Trophoblast cell (in vitro differentiated cells and primary cell): ENCODE results near the gene IGFBP5.
A peak's percentile ranks its signal among the peaks of the same experiment; 100 is the strongest.

Experiments
- DNase-seq, 2 donors: peaks; one replicate each; pipeline ENCODE4 v3.0.0-alpha.2; 2016
- H2AFZ ChIP-seq: 2 replicates; pipeline ENCODE4 v1.6.1; 2013; ENCODE audit warnings: low read length, moderate library complexity, mild to moderate bottlenecking; ENCODE audit not compliant: insufficient read depth, poor library complexity
- H2AK5ac ChIP-seq: 2 replicates; pipeline ENCODE4 v1.6.1; 2013; ENCODE audit warnings: mild to moderate bottlenecking, low read length
- H2BK120ac ChIP-seq: 2 replicates; pipeline ENCODE4 v1.6.1; 2013; ENCODE audit warnings: low read length, mild to moderate bottlenecking, moderate library complexity; ENCODE audit not compliant: insufficient read depth, poor library complexity
- H2BK12ac ChIP-seq: 2 replicates; pipeline ENCODE4 v1.6.1; 2013; ENCODE audit warnings: mild to moderate bottlenecking, low read length, moderate library complexity
- H2BK5ac ChIP-seq: 2 replicates; pipeline ENCODE4 v1.6.1; 2013; ENCODE audit warnings: low read length, low read depth, moderate library complexity, mild to moderate bottlenecking; ENCODE audit not compliant: poor library complexity
- H3K14ac ChIP-seq: 2 replicates; pipeline ENCODE4 v1.6.1; 2013; ENCODE audit warnings: mild to moderate bottlenecking, low read length
- H3K18ac ChIP-seq: 2 replicates; pipeline ENCODE4 v1.6.1; 2013; ENCODE audit warnings: mild to moderate bottlenecking, low read length
- H3K23ac ChIP-seq: 2 replicates; pipeline ENCODE4 v1.6.1; 2013; ENCODE audit warnings: low read length
- H3K27ac ChIP-seq: 2 replicates; pipeline ENCODE4 v1.5.1; 2013; ENCODE audit warnings: low read depth, mild to moderate bottlenecking, inconsistent platforms, low read length, moderate library complexity
- H3K27me3 ChIP-seq: 2 replicates; pipeline ENCODE4 v1.6.1; 2013; ENCODE audit warnings: inconsistent platforms, mild to moderate bottlenecking, low read length, moderate library complexity; ENCODE audit not compliant: insufficient read depth
- H3K36me3 ChIP-seq, 2 experiments: 1 replicate in 1 of 2; 2 replicates in 1 of 2; pipeline ENCODE4 v1.6.1; 2013; ENCODE audit warnings: low read length in 2 of 2, mild to moderate bottlenecking in 2 of 2, moderate library complexity in 1 of 2; ENCODE audit not compliant: insufficient read depth in 2 of 2, control insufficient read depth in 1 of 2
- H3K4ac ChIP-seq: 2 replicates; pipeline ENCODE4 v1.6.1; 2013; ENCODE audit warnings: low read depth, mild to moderate bottlenecking, low read length, moderate library complexity
- H3K4me1 ChIP-seq, 2 experiments: 1 replicate in 1 of 2; 2 replicates in 1 of 2; pipeline ENCODE4 v1.6.1; 2013; ENCODE audit warnings: low read length in 2 of 2, mild to moderate bottlenecking in 2 of 2, moderate library complexity in 1 of 2; ENCODE audit not compliant: insufficient read depth in 2 of 2, control insufficient read depth in 1 of 2
- H3K4me2 ChIP-seq: 2 replicates; pipeline ENCODE4 v1.6.1; 2013; ENCODE audit warnings: inconsistent platforms, mild to moderate bottlenecking, low read length, moderate library complexity
- H3K4me3 ChIP-seq: 2 replicates; pipeline ENCODE4 v1.5.1; 2013; ENCODE audit warnings: mild to moderate bottlenecking, low read depth, low read length, inconsistent platforms
- H3K79me1 ChIP-seq: one replicate; pipeline ENCODE4 v1.6.1; 2013; ENCODE audit warnings: low read length
- H3K79me2 ChIP-seq: 2 replicates; pipeline ENCODE4 v1.6.1; 2013; ENCODE audit warnings: low read length, mild to moderate bottlenecking; ENCODE audit not compliant: control insufficient read depth, insufficient read depth, poor library complexity
- H3K9ac ChIP-seq: 2 replicates; pipeline ENCODE4 v1.6.1; 2013; ENCODE audit warnings: mild to moderate bottlenecking, low read length
- H3K9me3 ChIP-seq: 2 replicates; pipeline ENCODE4 v1.6.1; 2013; ENCODE audit warnings: low read depth, mild to moderate bottlenecking, control low read depth, inconsistent platforms, low read length; ENCODE audit not compliant: insufficient read depth
- H4K12ac ChIP-seq: 2 replicates; pipeline ENCODE4 v1.6.1; 2013; ENCODE audit warnings: low read depth, mild to moderate bottlenecking, low read length, moderate library complexity
- H4K8ac ChIP-seq: 2 replicates; pipeline ENCODE4 v1.6.1; 2013; ENCODE audit warnings: low read depth, mild to moderate bottlenecking, low read length, moderate library complexity
- H4K91ac ChIP-seq: one replicate; pipeline ENCODE4 v1.6.1; 2013; ENCODE audit warnings: low read depth, mild to moderate bottlenecking, low read length, moderate library complexity
- WGBS: extraction: QIAGEN DNeasy Blood & Tissue Kit; methylation state at CpG from one replicate; pipeline ENCODE4 v1.1.7; 2013; ENCODE audit warnings: missing lambda C conversion rate; ENCODE audit not compliant: insufficient read length, insufficient coverage; ENCODE audit errors: extremely low coverage; 5-methylcytosine and 5-hydroxymethylcytosine counted together

Gene IGFBP5

GRCh38 chr2:216679658-216680024 lies 15.7 kb downstream of the IGFBP5 start:
- Histone ChIP-seq H2BK120ac (no peak overlapping the region), H3K27me3 (no peaks in the 10 kb centered on the region), H3K4me3 (no peak overlapping the region), H3K4ac (no peak overlapping the region), H3K9ac (no peak overlapping the region), H4K12ac (no peak overlapping the region), H3K14ac (no peak overlapping the region), H3K27ac (no peak overlapping the region), H3K18ac (no peak overlapping the region), H2AFZ (no peak overlapping the region), H2BK12ac (no peak overlapping the region), H4K91ac (no peak overlapping the region), H3K4me2 (no peak overlapping the region), H3K4me1 (peaks cover 20 to 22% of the 10 kb centered on the region in 2 experiments), H2BK5ac (no peak overlapping the region), H4K8ac (peak overlapping the region; percentile 22), H3K79me1 (peaks cover 13% of the 10 kb centered on the region), H3K79me2 (peaks cover 1% of the 10 kb centered on the region), H3K36me3 (peaks cover 40 to 43% of the 10 kb centered on the region in 2 experiments), H3K23ac (no peak overlapping the region), H3K9me3 (peaks cover 2% of the 10 kb centered on the region), H2AK5ac (peak overlapping the region; percentile 26)
- no peak for DNase-seq
- WGBS, result no CpG with 5 or more reads among the region's 14 CpGs

DNA sequence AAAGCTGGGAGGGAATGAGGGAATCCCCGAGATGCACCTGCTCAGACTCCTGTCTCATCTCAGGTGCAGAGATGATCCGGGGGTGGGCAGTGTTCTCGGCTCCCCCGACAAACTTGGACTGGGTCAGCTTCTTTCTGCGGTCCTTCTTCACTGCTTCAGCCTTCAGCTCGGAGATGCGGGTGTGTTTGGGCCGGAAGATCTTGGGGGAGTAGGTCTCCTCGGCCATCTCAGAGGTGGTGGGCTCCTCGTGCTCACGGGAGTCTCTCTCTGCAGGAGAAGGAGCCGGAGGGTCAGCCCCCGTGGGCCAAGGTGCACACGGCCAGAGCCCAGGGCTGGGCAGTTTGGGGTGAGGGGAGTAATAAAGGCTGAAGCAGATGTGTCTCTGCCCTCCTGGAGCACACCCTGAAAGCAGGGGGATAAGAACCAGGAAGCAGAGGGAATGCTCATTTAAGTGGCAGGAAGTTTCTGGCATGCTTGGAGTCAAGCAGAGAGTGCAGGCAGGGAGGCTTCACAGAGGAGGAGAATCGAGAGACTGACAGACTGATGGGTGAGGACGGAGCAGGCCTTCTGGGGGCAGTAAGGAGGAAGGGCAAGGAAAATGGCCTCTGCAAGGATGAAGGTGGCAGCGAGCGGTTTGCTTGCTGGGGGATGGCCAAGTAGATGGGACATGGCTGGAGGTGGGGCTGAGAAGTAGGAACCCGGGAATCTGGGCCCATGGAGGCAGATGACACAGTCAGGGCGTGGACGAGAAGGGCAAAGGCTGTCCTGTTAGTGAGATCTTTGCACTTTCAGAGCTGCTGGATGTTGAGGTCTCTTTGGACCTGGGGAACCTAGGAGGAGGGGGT lies 16.3 kb downstream of the IGFBP5 start:
- Histone ChIP-seq H3K23ac (no peak overlapping the region), H3K4me2 (no peak overlapping the region), H3K27me3 (no peaks in the 10 kb centered on the region), H3K4me1 (peaks cover 19 to 20% of the 10 kb centered on the region in 2 experiments), H2BK5ac (no peak overlapping the region), H3K9me3 (peaks cover 2% of the 10 kb centered on the region), H2BK120ac (no peak overlapping the region), H3K36me3 (peaks cover 44 to 49% of the 10 kb centered on the region in 2 experiments), H3K27ac (no peak overlapping the region), H3K4ac (no peak overlapping the region), H4K91ac (no peak overlapping the region), H3K79me1 (peaks cover 12% of the 10 kb centered on the region), H4K12ac (no peak overlapping the region), H2AFZ (no peak overlapping the region), H3K9ac (no peak overlapping the region), H3K18ac (no peak overlapping the region), H3K79me2 (peaks cover 1% of the 10 kb centered on the region), H3K14ac (no peak overlapping the region), H4K8ac (no peak overlapping the region), H3K4me3 (no peak overlapping the region), H2AK5ac (peak overlapping the region; percentile 26), H2BK12ac (no peak overlapping the region)
- WGBS, result no CpG with 5 or more reads among the region's 21 CpGs
- no peak for DNase-seq

DNA sequence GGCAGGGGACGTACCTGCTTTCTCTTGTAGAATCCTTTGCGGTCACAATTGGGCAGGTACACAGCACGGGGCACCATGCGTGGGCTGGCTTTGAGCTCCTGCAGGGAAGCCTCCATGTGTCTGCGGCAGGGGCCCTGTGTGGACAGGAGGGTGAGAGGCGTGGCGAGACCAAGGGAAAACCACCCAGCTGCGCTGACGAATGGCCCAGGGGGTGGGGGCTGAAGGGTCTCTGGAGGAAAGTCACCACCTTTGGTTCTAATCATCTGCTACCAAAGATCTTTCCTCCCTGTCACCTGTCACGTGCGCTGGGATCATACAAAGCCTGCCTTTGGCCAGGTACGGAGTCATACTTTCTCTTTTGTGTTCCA lies 17.3 kb downstream of the IGFBP5 start:
- H2AK5ac ChIP-seq, result no peak overlapping the region
- no peak overlapping the region for H3K14ac ChIP-seq
- H4K12ac ChIP-seq, result no peak overlapping the region
- WGBS, result no CpG with 5 or more reads among the region's 12 CpGs
- H3K9me3 ChIP-seq, result peaks cover 2% of the 10 kb centered on the region
- peaks cover 5% of the 10 kb centered on the region for H3K79me1 ChIP-seq
- H4K91ac ChIP-seq, result no peak overlapping the region
- no peaks in the 10 kb centered on the region for H3K27me3 ChIP-seq
- no peak for DNase-seq
- H3K36me3 ChIP-seq, result peaks cover 52 to 57% of the 10 kb centered on the region in 2 experiments
- no peak overlapping the region for H3K9ac ChIP-seq
- H2BK5ac ChIP-seq, result no peak overlapping the region
- no peak overlapping the region for H3K23ac ChIP-seq
- H4K8ac ChIP-seq, result no peak overlapping the region
- H3K79me2 ChIP-seq, result peaks cover 1% of the 10 kb centered on the region
- no peak overlapping the region for H3K4me3 ChIP-seq
- H3K4me2 ChIP-seq, result no peak overlapping the region
- H3K4me1 ChIP-seq, result peaks cover 10 to 15% of the 10 kb centered on the region in 2 experiments
- no peak overlapping the region for H2AFZ ChIP-seq
- H3K27ac ChIP-seq, result no peak overlapping the region
- no peak overlapping the region for H3K18ac ChIP-seq
- no peak overlapping the region for H2BK12ac ChIP-seq
- no peak overlapping the region for H3K4ac ChIP-seq
- H2BK120ac ChIP-seq, result no peak overlapping the region

GRCh38 chr2:216677439-216678097 lies 17.8 kb downstream of the IGFBP5 start:
- Histone ChIP-seq H4K91ac (no peak overlapping the region), H2AK5ac (no peak overlapping the region), H3K4me3 (no peak overlapping the region), H3K27me3 (no peaks in the 10 kb centered on the region), H2BK12ac (no peak overlapping the region), H3K9me3 (peaks cover 2% of the 10 kb centered on the region), H4K12ac (no peak overlapping the region), H3K23ac (no peak overlapping the region), H2AFZ (no peak overlapping the region), H3K27ac (no peak overlapping the region), H3K4me2 (no peak overlapping the region), H4K8ac (no peak overlapping the region), H2BK120ac (no peak overlapping the region), H3K9ac (no peak overlapping the region), H3K79me1 (peaks cover 2% of the 10 kb centered on the region), H2BK5ac (no peak overlapping the region), H3K18ac (no peak overlapping the region), H3K4me1 (peaks cover 10 to 14% of the 10 kb centered on the region in 2 experiments), H3K36me3 (peaks cover 52 to 59% of the 10 kb centered on the region in 2 experiments), H3K14ac (no peak overlapping the region), H3K4ac (no peak overlapping the region), H3K79me2 (peaks cover 1% of the 10 kb centered on the region)
- no CpG with 5 or more reads among the region's 9 CpGs for WGBS
- DNase-seq, result peak; percentile 49 to 81
